HG03066 (cell line): Measurements from ENCODE around the gene CDK14.
"Not testable (repeated sequence)": the region's sequence is repeated elsewhere in the genome, so short reads cannot be mapped to it uniquely, and the experiment has no call there.

Source experiments
- ATAC-seq: cut with Tn5 transposase; IDR thresholded peaks from one replicate; pipeline ENCODE4 v1.9.1; 2021; ENCODE audit warnings: low read depth; ENCODE audit not compliant: unreplicated experiment

The CDK14 gene

DNA sequence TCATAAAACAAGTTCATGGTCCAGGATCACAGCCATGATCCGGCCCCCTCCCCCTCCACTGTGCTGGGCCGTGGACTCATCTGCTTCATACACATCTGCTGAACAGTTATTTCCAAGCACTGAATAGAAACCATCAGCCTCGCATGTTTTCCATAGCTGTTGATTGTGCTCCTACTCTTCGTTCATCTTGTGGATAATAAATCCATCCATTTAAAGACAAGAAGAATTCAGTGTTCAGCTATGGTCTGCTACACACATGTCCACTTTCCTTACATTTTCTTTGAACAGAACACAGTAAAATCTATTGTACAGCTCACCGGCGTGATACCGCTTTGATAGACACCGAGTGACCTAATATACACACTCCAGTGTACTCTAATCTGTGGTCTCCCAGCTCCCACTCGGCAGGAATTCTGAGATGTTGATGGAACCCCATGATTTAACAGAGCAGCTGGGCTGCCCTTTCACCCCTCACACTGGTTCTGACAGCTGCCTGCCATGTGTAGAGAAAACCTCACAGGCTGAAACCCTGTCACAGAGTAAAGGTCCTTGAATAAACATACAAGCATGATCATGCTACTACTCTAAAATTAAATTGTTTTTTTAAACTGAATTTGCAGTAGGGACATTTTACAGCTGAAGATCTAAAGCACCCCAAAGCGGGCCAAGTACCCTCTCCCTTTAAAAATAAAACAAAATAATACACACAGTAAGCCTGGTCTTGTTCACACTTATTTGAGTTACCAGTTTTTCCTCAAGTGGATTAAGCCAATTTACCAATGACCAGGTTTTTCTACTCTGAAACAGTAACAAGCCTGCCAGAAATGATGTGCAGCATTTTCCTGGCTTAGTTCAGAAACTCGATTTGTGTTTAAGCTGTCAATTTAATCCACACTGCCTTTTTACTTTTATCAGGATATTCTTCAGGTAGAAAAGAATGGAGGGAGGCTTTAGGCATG is 573.0 kb downstream of the CDK14 start:
- ATAC-seq, result no peak

GRCh38 chr7:91169830-91170191 is 573.7 kb downstream of the CDK14 start:
- no peak for ATAC-seq

DNA sequence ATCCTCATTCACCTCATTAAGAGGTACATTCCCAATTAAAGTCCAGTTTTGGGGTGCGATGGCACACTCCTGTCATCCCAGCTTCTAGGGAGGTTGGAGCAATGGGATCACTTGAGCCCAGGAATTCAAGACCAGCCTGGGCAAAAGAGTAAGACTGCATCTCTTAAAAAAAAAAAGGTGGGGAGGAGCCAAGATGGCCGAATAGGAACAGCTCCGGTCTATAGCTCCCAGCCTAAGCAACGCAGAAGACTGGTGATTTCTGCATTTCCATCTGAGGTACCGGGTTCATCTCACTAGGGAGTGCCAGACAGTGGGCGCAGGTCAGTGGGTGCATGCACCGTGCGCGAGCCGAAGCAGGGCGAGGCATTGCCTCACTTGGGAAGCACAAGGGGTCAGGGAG is 577.1 kb downstream of the CDK14 start:
- not testable (repeated sequence) for ATAC-seq

DNA sequence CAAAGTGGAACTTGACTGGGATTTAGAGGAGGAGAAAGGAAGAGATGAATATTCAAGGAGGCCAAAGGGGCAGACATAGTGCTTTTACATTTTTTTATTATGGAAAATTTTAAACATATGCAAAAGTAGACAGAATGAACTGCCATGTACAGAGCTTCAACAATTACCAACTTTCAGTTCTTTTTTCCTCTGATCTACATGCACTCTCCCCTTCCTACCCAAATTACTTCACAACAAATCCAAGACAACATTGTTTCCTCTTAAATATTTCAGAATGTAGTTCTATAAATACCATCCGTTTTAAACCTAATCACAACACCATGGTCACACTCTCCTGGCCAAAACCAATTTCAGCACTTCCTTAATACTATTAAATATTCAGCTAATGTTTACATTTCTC is 584.6 kb downstream of the CDK14 start:
- ATAC-seq, result no peak

DNA sequence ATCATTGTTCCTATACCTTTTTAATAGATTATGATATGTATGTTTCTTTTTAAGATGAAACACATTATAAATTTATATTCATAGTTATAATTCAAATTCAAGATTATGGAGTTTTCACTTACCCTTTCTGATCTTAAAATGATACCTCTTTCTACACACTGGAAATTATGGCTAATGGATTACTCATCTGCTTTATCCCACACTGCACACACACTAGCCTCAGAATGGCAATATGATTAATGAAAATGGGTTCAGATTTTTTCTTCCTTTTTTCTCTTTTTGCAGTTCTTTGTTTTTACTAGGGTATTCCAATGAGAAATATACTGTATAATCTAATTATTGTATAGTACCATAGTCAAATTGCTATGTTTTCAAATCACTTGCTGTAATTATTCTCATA is 585.8 kb downstream of the CDK14 start:
- ATAC-seq, result no peak

DNA sequence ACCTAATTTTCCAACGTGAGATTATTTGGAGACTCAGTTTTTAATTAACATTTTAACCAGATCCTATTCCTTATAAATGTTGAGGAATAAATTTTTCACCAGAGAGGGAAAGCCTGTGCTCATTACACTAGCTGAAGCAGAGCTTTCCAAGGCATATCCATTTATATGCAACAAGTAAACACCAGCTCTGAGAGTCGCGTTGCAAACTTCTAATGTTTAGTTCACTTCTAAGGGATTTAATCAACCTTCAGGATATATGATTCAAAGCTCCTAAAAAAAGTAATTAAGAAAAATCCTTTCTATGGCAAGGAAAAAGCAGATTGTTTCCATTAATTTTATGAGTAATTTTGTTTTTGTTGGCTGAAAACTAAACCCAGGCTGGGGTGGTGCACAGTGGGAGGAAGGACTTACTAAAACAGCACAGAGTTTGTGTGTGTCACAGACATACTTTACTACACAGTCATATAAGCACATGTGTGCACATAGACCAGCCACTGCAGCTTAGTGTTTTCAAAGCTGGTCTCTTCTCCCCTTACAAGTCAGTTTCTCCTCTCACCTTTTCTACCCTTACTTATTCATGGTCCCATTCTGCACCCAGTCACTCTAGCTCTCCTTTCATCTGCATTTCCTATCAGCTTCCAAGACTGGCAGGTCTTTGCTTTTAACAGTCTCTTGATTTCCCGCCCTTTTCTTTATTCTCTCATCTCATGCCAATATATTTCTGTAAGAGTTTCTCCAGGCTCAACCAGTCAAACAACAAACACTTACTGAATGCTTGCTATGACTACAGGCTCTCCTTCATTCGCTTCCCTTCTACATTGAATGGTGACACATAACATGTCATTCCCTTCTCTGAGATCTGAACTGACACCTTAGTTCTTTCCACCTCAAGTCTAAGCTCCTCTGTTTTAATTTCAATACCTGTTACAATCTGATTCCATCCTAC is 587.0 kb downstream of the CDK14 start:
- ATAC-seq, result no peak

GRCh38 chr7:91185771-91186170 is 589.6 kb downstream of the CDK14 start:
- ATAC-seq, result no peak

DNA sequence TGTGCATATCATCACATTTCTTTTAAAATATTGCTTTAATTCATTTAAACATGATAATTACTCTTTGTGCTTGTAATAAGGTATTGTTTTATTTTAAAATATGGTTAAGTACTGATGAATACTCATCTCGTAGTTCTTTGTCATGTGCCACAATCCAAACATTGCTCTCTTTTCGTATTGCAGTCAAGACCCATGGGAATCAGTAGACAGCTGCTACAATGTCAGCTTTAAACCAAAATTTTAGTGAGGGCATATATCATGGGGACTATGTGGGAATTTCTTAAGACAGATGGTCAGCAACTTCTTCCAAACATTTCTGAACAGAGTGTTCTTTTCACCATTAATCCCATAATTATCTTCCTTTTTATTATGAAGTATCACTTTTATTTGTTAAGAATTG is 590.9 kb downstream of the CDK14 start:
- no peak for ATAC-seq

DNA sequence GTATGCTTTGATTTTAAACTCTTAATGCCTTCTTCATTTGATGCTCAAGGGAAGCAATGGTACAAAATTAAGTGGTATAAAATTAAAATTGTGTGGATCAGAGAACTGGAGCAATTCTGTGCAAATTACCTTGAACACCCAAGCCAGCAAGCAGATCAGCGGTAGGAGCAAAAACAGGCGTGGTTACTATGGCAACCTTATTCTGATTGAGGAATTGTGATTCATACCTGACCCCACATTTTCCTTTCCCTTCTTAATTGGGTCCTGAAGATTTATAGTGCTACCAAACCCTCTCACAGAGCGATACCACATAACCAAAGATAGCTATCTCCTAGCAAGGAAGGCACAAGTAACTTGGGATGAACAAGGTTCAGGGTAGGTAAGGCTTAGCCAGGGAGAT is 595.6 kb downstream of the CDK14 start:
- ATAC-seq, result no peak

- no peak for ATAC-seq
Observed at GRCh38 chr7:91193141-91193540, 597.0 kb downstream of the CDK14 start.

GRCh38 chr7:91194841-91195240 is 598.7 kb downstream of the CDK14 start:
- ATAC-seq, result no peak

- ATAC-seq, result no peak
Observed at GRCh38 chr7:91196058-91196457, 599.9 kb downstream of the CDK14 start.

DNA sequence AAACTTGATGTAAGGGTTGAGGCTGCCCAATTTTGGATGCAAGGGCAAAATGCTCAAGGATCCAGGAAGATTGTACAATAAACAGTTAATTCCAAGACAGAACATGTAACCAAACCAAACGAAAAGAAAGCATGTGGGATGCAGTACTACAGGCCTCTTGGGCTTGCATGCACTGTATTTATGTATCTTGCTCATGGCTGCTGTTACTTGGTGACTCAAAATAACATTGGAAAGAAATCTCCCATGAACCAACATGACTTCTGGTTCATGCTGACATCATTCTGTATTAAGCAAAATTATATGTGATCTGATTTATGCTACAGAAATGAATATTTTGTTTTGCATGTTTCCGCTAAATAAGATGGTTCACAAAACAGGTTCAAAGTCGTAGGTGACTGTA is 602.2 kb downstream of the CDK14 start:
- ATAC-seq, result no peak

- no peak for ATAC-seq
Observed at GRCh38 chr7:91199601-91200000, 603.5 kb downstream of the CDK14 start.

- no peak for ATAC-seq
Observed at GRCh38 chr7:91201442-91202113, 605.5 kb downstream of the CDK14 start.

DNA sequence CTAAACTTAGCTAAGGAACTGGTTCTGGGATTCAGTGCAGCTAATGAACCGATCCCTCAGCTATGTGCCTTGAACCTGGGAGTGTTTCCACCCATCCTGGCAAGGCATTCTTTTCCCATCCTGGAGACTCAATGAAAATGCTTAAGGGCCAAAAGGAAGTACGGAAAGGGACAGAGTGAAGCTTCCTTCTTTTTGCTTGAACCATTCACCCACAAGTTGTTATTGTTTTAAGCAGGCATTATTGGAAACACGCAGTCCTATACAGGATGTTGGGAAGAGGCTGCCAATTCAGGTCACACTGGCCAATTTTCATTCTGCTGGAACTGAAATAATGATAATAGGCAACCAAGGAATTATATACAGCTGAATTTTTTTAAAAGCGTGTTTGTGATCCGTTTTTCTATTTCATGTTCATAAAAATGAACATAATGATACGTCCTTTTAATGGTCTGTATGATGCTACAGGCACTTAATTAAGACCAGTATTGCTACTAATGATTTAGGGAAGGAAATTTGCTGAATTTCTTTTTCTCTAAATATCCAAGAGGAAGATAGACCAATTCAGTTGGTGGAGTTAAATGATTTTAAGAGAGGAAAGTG is 610.3 kb downstream of the CDK14 start:
- ATAC-seq, result no peak

DNA sequence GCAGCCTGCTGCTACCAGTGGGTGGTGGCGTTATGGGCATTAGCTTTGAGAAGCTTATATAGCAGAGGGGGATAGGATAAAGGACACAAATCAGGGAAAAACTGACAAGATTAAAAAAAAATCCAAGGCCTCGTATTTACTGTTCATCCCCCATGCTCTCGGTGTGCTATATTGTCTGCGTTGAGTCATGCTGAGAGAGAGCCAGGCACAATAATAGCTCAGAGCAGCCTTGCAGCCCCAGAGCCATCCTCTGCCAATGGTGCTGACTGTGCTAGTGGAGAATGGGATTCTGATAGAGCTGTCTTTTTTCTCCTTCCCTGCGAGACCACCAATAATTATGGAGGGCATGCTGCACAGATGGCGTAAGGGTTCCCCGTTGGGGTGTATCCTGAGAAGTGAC is 616.5 kb downstream of the CDK14 start:
- ATAC-seq, result no peak

DNA sequence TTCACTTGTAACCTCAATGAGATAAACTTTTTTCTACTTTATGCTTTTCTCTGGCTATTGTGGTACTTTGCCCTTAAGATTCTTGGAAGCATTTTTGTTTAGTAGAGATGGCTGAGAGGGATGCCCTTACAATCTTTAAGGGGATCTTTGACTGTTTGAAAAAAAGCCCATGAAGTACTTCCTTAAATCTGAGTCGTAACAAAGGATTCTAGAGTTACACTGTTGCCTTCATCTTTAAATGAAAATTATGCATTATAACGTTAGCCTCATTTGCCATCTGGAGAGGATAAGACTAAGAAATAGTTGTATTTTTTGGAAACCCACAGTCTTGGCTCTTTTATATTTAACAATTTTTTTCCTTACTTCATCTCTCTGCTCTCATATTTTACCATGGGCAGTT is 630.3 kb downstream of the CDK14 start:
- ATAC-seq, result no peak

DNA sequence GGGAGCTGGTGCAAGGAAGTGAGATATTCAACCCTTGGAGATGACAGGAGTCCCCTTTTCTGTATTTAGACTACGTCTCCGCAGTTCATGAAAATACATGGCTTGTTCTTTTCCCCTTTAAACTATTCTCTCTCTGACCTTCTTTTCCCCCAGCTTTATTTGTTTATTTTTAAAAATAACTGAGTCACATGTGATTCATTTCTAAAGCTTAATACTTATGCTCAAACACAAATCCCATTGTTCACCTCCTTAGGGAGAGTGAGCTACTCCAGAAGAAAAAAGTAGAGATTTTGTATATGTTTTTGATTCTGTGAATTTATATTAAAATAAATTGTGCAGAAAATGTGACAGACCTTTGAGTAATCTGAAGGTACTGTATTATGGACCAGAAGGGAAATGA is 632.2 kb downstream of the CDK14 start:
- no peak for ATAC-seq

- no peak for ATAC-seq
Observed at GRCh38 chr7:91228927-91229558, 632.9 kb downstream of the CDK14 start.
